Testis (tissue), 3 donors: Measurements from ENCODE around the gene DMAP1. TPM values are rescaled to one million over a fixed set of nuclear protein-coding genes. Genes with fewer than 3 reads are reported as not detected.
A peak's percentile ranks its signal among the peaks of the same experiment; 100 is the strongest.

Source experiments
- DNase-seq: peaks from one replicate; pipeline ENCODE4 v3.0.0-alpha.2; 2019
- H3K27ac ChIP-seq, 2 donors: fragments of 200-600 bp; sonication (generic); one replicate each; pipeline ENCODE4 v1.5.1; 2019
- H3K27me3 ChIP-seq: fragments of 200-600 bp; sonication (generic); one replicate; pipeline ENCODE4 v1.5.1; 2019
- H3K36me3 ChIP-seq: fragments of 200-600 bp; sonication (generic); one replicate; pipeline ENCODE4 v1.5.1; 2017; ENCODE audit warnings: low read depth; ENCODE audit errors: missing control alignments
- H3K4me1 ChIP-seq: fragments of 200-600 bp; sonication (generic); one replicate; pipeline ENCODE4 v1.5.1; 2019
- H3K4me3 ChIP-seq, 2 donors: fragments of 200-600 bp; sonication (generic); one replicate each; pipeline ENCODE4 v1.5.1; 2017 to 2019
- H3K9me3 ChIP-seq: fragments of 200-600 bp; sonication (generic); one replicate; pipeline ENCODE4 v1.5.1; 2017
- CTCF ChIP-seq, 3 experiments: fragments of 450-650 bp in 2 of 3; fragments of 200-600 bp in 1 of 3; sonication (generic) in 1 of 3; IDR thresholded peaks; one replicate each; pipeline ENCODE4 v1.5.1; 2016 to 2019; ENCODE audit warnings: antibody characterized with exemption in 3 of 3, mild to moderate bottlenecking in 2 of 3, moderate library complexity in 1 of 3
- POLR2A ChIP-seq: fragments of 450-650 bp; IDR thresholded peaks from one replicate; pipeline ENCODE4 v1.6.1; 2017; ENCODE audit warnings: antibody characterized with exemption, mild to moderate bottlenecking, moderate library complexity
- WGBS, 2 donors: methylation state at CpG; one replicate each; pipeline ENCODE4 v1.1.5; 2018; 5-methylcytosine and 5-hydroxymethylcytosine counted together
- intact Hi-C: fragments of 100-400 bp; cut with DNase I; formaldehyde crosslinking; loops from one replicate; pipeline ENCODE4 v1.15.1; 2023; ENCODE audit warnings: low total_unique reads
- polyA plus RNA-seq: library from polyadenylated mRNA; stranded (reverse); fragments of 350-450 nt; fragmentation: Illumina TruSeq; extraction: RNeasy Lipid Tissue Mini Kit (QIAGEN cat#74804); gene quantifications from one replicate; pipeline ENCODE4 v1.2.3, GENCODE V29; 2014; ENCODE audit warnings: low read depth, low replicate concordance; ENCODE audit not compliant: insufficient read depth
- total RNA-seq, 2 donors: library from RNA; depleted of rRNA; stranded (reverse); fragments of >200 nt; gene quantifications; one replicate each; pipeline ENCODE4 v1.2.3, GENCODE V29; 2016

The DMAP1 gene
- total and polyA plus RNA-seq, 3 donors from 2014 or later: 54.2 to 86.6 (median 84.2) TPM

- H3K4me3 ChIP-seq: no peak overlapping the region
- no peak overlapping the region for H3K27ac ChIP-seq
- no peaks in the 10 kb centered on the region for H3K9me3 ChIP-seq
- no peaks in the 10 kb centered on the region for H3K36me3 ChIP-seq
- peak; percentile 88 for DNase-seq
- WGBS, 2 donors: 40 to 63% methylated on average over 2 to 4 of the region's 4 CpGs
- intact Hi-C loops: no loop called here
- peaks cover 1% of the 10 kb centered on the region for H3K4me1 ChIP-seq
- TF ChIP-seq POLR2A (no peak), CTCF (IDR thresholded peaks at IDR 0.05) (peak; percentile 77 to 82 (median 78))
- H3K27me3 ChIP-seq: no peaks in the 10 kb centered on the region
Measured at GRCh38 chr1:44217809-44218410, 4.6 kb downstream of the DMAP1 start.

DNA sequence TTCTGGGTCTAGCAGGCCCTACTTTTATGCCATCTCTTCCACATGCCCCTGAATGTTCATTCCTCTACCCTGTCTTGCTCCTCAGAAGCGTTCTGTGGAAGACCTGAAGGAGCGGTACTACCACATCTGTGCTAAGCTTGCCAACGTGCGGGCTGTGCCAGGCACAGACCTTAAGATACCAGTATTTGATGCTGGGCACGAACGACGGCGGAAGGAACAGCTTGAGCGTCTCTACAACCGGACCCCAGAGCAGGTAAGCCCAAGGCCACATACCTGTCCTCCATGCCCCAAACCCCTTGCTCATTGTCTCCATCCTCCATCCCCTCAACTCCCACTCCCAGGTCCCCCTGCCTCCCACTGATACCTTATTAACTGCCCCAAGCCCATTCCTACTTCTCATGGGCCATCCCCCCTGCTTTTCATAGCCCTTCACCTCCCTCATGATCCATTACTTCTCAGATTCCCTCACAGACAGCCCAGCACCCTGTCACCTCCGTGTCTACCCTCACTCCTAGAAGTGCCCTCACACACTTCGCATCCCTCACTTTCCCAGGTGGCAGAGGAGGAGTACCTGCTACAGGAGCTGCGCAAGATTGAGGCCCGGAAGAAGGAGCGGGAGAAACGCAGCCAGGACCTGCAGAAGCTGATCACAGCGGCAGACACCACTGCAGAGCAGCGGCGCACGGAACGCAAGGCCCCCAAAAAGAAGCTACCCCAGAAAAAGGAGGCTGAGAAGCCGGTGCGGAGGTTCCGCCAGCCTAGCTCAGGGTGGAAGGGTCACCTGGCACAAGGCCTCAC, 5.4 kb downstream of the DMAP1 start:
- no peaks in the 10 kb centered on the region for H3K36me3 ChIP-seq
- whole genome bisulfite sequencing, 2 donors: 93 to 94% methylated on average over 18 to 24 of the region's 24 CpGs
- H3K4me1 ChIP-seq: no peaks in the 10 kb centered on the region
- DNase-seq: no peak
- no peak for TF ChIP-seq POLR2A
- no peak for TF ChIP-seq CTCF (IDR thresholded peaks at IDR 0.05)
- no peak overlapping the region for H3K27ac ChIP-seq
- H3K27me3 ChIP-seq: no peaks in the 10 kb centered on the region
- H3K9me3 ChIP-seq: no peaks in the 10 kb centered on the region
- intact Hi-C loops: no loop called here
- H3K4me3 ChIP-seq: no peak overlapping the region

- Histone ChIP-seq H3K4me3 (no peak overlapping the region), H3K27me3 (no peaks in the 10 kb centered on the region), H3K36me3 (no peaks in the 10 kb centered on the region), H3K27ac (no peak overlapping the region), H3K9me3 (no peaks in the 10 kb centered on the region), H3K4me1 (no peaks in the 10 kb centered on the region)
- no peak for TF ChIP-seq POLR2A
- no peak for TF ChIP-seq CTCF (IDR thresholded peaks at IDR 0.05)
- 76 to 86% methylated on average over 5 to 6 of the region's 6 CpGs for WGBS, 2 donors
- intact Hi-C loops: no loop called here
- no peak for DNase-seq
Measured at GRCh38 chr1:44219301-44219626, 6.0 kb downstream of the DMAP1 start.

DNA sequence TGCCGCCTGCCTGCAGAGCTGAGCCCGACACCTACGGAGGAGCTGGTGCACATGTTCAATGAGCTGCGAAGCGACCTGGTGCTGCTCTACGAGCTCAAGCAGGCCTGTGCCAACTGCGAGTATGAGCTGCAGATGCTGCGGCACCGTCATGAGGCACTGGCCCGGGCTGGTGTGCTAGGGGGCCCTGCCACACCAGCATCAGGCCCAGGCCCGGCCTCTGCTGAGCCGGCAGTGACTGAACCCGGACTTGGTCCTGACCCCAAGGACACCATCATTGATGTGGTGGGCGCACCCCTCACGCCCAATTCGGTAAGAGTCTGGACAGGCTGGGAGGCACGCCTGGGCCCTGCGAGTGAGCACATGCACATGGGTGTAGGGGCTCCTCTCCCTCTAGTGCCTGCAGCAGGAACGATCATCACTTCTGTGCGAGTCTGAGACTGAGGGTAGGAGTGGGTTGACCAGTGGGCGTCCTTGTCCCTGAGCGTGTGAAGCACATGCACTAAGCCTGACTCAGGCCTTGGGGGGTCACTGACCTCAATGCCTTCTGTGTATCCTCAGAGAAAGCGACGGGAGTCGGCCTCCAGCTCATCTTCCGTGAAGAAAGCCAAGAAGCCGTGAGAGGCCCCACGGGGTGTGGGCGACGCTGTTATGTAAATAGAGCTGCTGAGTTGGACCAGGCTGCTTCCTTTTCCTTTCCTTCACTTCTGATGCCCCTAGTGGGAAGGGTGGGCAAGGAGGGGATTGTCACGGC, 6.9 kb downstream of the DMAP1 start:
- H3K9me3 ChIP-seq: no peaks in the 10 kb centered on the region
- TF ChIP-seq CTCF (IDR thresholded peaks at IDR 0.05) (no peak), POLR2A (no peak)
- no peaks in the 10 kb centered on the region for H3K36me3 ChIP-seq
- WGBS, 2 donors: 75 to 80% methylated on average over 1 to 31 of the region's 31 CpGs
- H3K4me3 ChIP-seq: no peak overlapping the region
- intact Hi-C loops: no loop called here
- H3K27me3 ChIP-seq: no peaks in the 10 kb centered on the region
- H3K4me1 ChIP-seq: no peaks in the 10 kb centered on the region
- H3K27ac ChIP-seq: no peak overlapping the region
- no peak for DNase-seq
